Panc1 (cell line): ENCODE data around the gene VWDE. TPM values are rescaled to one million over a fixed set of nuclear protein-coding genes. Genes with fewer than 3 reads are reported as not detected.
"Not testable (repeated sequence)": the region's sequence is repeated elsewhere in the genome, so short reads cannot be mapped to it uniquely, and the experiment has no call there.

Source experiments
- ATAC-seq: fragments of 200-7000 bp; cut with Tn5 transposase; 2 replicates; pipeline ENCODE4 v1.9.1; 2020; ENCODE audit warnings: mild to moderate bottlenecking, moderate library complexity
- BruUV-seq: library from RNA; stranded (reverse); fragments of 400-500 nt; replicated peaks from 2 replicates; lab custom pipeline; 2021; lab: Mats Ljungman, UMichigan
- CTCF ChIA-PET: fragments of 300-600 bp; sonication (Branson Sonifier 250); formaldehyde crosslinking; loops from one replicate; lab custom pipeline; 2022; ENCODE audit warnings: antibody characterized with exemption; lab: Charles Lee
- POLR2A ChIA-PET: fragments of 300-600 bp; sonication (Branson Sonifier 250); formaldehyde crosslinking; loops from one replicate; lab custom pipeline; 2022; ENCODE audit warnings: antibody characterized with exemption; lab: Charles Lee
- DNase-seq: peaks from one replicate; pipeline ENCODE4 v3.0.0-alpha.2; 2010; ENCODE audit warnings: low read depth, low spot score
- H3K27ac ChIP-seq: 2 replicates; pipeline ENCODE4 v1.5.1; 2011; ENCODE audit warnings: mild to moderate bottlenecking, low read length, inconsistent platforms
- H3K27me3 ChIP-seq: fragments of 200-500 bp; sonication (Bioruptor generic); 2 replicates; pipeline ENCODE4 v1.6.0; 2014; ENCODE audit warnings: low read length, inconsistent platforms; ENCODE audit not compliant: control insufficient read depth, insufficient read depth
- H3K36me3 ChIP-seq: fragments of 200-500 bp; sonication (Bioruptor generic); 2 replicates; pipeline ENCODE4 v1.5.1; 2014; ENCODE audit warnings: inconsistent platforms, mild to moderate bottlenecking, low read length, moderate library complexity; ENCODE audit not compliant: control insufficient read depth, insufficient read depth
- H3K4me1 ChIP-seq: 2 replicates; pipeline ENCODE4 v1.5.1; 2011; ENCODE audit warnings: inconsistent platforms, mild to moderate bottlenecking, low read length, moderate library complexity; ENCODE audit not compliant: control insufficient read depth, insufficient read depth
- H3K4me3 ChIP-seq, 2 experiments: 2 replicates each; pipeline ENCODE4 v1.5.1; 2011 to 2012; ENCODE audit warnings: low read depth in 2 of 2, low read length in 2 of 2, mild to moderate bottlenecking in 2 of 2, inconsistent platforms in 1 of 2, moderate library complexity in 1 of 2
- H3K9me3 ChIP-seq: fragments of 200-500 bp; sonication (Bioruptor generic); 2 replicates; pipeline ENCODE4 v1.5.1; 2014; ENCODE audit warnings: low read depth, mild to moderate bottlenecking, inconsistent platforms, low read length, moderate library complexity; ENCODE audit not compliant: control insufficient read depth, insufficient read depth
- CTCF ChIP-seq: fragments of 450-650 bp; IDR thresholded peaks from 2 replicates; pipeline ENCODE4 v1.5.1; 2017; ENCODE audit warnings: mild to moderate bottlenecking
- POLR2AphosphoS5 ChIP-seq: IDR thresholded peaks from 2 replicates; pipeline ENCODE4 v1.6.1; 2012; ENCODE audit warnings: mild to moderate bottlenecking, low read depth, low read length, moderate library complexity
- REST ChIP-seq, 2 experiments: IDR thresholded peaks; 2 replicates each; pipeline ENCODE4 v1.6.1; 2011 to 2012; ENCODE audit warnings: low read depth in 2 of 2, control low read depth in 1 of 2, low read length in 1 of 2, mild to moderate bottlenecking in 1 of 2, moderate library complexity in 1 of 2; ENCODE audit not compliant: insufficient read depth in 1 of 2
- SIN3A ChIP-seq: IDR thresholded peaks from 2 replicates; pipeline ENCODE4 v1.6.1; 2012; ENCODE audit warnings: low read depth, mild to moderate bottlenecking, low read length, moderate library complexity, borderline replicate concordance; ENCODE audit not compliant: insufficient read depth
- TCF7L2 ChIP-seq: IDR thresholded peaks from 2 replicates; pipeline ENCODE4 v1.6.1; 2011; ENCODE audit warnings: mild to moderate bottlenecking, low read depth, low read length, inconsistent platforms
- in situ Hi-C: cut with HindIII; loops from 2 replicates; pipeline ENCODE4 v1.10.0; 2016; ENCODE audit warnings: low sequenced_read_pairs, low pct_unique_long_range_greater_than_20kb
- intact Hi-C: fragments of 100-400 bp; cut with micrococcal nuclease; formaldehyde crosslinking; loops from one replicate; pipeline ENCODE4 v1.10.0; 2022; ENCODE audit not compliant: unreplicated experiment
- total RNA-seq: library from RNA; stranded (reverse); gene quantifications from one replicate; pipeline ENCODE4 v1.2.1, GENCODE V29; 2021; ENCODE audit not compliant: unreplicated experiment

The VWDE gene
- total RNA-seq, 1 experiment from 2014 or later: 8.5 TPM

DNA sequence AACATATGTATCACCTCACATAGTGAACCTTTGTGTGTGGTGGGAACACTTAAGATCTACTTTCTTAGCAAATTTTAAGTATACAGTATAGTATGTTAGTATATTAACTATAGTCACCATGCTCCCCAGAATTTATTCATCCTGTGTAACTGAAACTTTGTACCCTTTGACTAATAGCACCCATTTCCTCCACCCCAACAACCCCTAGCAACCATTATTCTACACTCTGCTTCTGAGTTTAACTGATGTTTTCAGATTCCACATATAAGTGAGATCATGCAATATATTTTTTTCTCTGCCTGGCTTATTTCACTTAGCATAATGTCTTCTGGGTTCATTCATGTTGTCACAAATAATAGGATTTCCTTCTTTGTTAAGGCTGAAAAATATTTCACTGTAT, 6.9 kb upstream of the VWDE start:
- Histone ChIP-seq H3K27me3 (no peaks in the 10 kb centered on the region), H3K4me1 (no peaks in the 10 kb centered on the region), H3K4me3 (no peak overlapping the region), H3K9me3 (peaks cover 3% of the 10 kb centered on the region; the same call in 1 of the 2 replicates), H3K36me3 (no peaks in the 10 kb centered on the region), H3K27ac (no peak overlapping the region)
- in situ Hi-C loops: no loop called here
- DNase-seq (no peak), ATAC-seq (no peak)
- TF ChIP-seq POLR2AphosphoS5: no peak
- no peak for TF ChIP-seq SIN3A
- no peak for TF ChIP-seq CTCF
- TF ChIP-seq REST (IDR thresholded peaks at IDR 0.05; ENCODE audit: insufficient read depth in 1 of 2, low read depth in 2 of 2, low read length in 1 of 2): no peak
- no peak for TF ChIP-seq TCF7L2
- ChIA-PET CTCF (no interaction called here), POLR2A (no interaction called here)
- no TSS peak for BruUV-seq
- intact Hi-C loops: no loop called here

DNA sequence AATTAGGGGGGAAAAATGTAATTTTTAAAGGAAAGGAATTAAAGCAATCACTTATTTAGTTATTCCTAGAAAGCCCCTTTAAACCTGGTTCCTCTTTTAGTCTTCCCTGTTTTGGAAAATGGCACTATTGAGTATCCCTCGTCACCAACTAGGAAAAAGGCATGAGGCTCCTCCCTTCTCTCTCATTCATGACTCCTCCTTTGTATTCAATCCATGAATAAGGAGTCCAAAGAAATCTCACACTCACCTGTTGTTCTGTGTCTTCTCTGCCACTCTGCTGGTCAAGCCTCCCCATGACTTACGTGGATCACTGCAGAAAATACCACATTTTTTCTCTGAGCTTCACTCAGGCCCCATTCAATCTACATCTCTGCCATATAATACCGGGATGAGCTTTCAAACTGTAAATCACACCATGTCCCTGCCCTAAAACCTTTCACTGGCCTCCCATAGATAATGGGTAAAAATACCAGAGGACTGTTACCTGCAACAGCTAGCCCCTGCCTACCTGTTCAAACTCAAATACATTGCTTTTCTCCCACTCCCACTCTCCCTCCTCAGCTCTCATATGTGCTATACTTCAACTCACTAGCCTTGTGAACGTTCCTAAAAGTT, 5.5 kb upstream of the VWDE start:
- Histone ChIP-seq H3K27me3 (no peaks in the 10 kb centered on the region), H3K4me1 (no peaks in the 10 kb centered on the region), H3K9me3 (peaks cover 3% of the 10 kb centered on the region; the same call in 1 of the 2 replicates), H3K36me3 (no peaks in the 10 kb centered on the region), H3K27ac (no peak overlapping the region), H3K4me3 (no peak overlapping the region)
- in situ Hi-C loops (no loop called here), intact Hi-C loops (no loop called here)
- ChIA-PET CTCF (interaction anchor here (0.6 kb wide), 1 partner anchor 212 kb away, joined by 5 read pairs; no protein-coding TSS in a partner anchor), POLR2A (no interaction called here)
- ATAC-seq: no peak
- TF ChIP-seq SIN3A (no peak), POLR2AphosphoS5 (no peak), TCF7L2 (no peak), CTCF (no peak), REST (IDR thresholded peaks at IDR 0.05; ENCODE audit: insufficient read depth in 1 of 2, low read depth in 2 of 2, low read length in 1 of 2) (no peak)
- no peak for DNase-seq
- BruUV-seq: no TSS peak

- in situ Hi-C loops, ATAC-seq, H3K4me3 ChIP-seq, H3K27ac ChIP-seq, DNase-seq, H3K27me3 ChIP-seq, BruUV-seq, H3K4me1 ChIP-seq, intact Hi-C loops, CTCF ChIA-PET, H3K36me3 ChIP-seq, POLR2A ChIA-PET, H3K9me3 ChIP-seq: not testable (repeated sequence)
Measured at GRCh38 chr7:12407652-12408051, 4.0 kb upstream of the VWDE start.
